HepG2 (cell line): Measurements from ENCODE around the gene NEU1. TPM values are rescaled to one million over a fixed set of nuclear protein-coding genes. Genes with fewer than 3 reads are reported as not detected.
A peak's percentile ranks its signal among the peaks of the same experiment; 100 is the strongest.

Experiments used
- DBP ChIP-seq: sonication (generic); formaldehyde crosslinking; IDR thresholded peaks from 2 replicates; pipeline ENCODE4 v1.4.0; 2020; ENCODE audit warnings: missing genetic modification reagents; ENCODE audit errors: not compliant biosample characterization
- DR1 ChIP-seq: sonication (generic); formaldehyde crosslinking; IDR thresholded peaks from 2 replicates; pipeline ENCODE4 v1.8.0; 2021; ENCODE audit warnings: mild to moderate bottlenecking, missing genetic modification reagents, inconsistent platforms
- FOXK2 ChIP-seq: fragments of 450-650 bp; IDR thresholded peaks from 2 replicates; pipeline ENCODE4 v1.6.1; 2016
- FOXM1 ChIP-seq: sonication (generic); formaldehyde crosslinking; IDR thresholded peaks from 2 replicates; pipeline ENCODE4 v1.5.0; 2020; ENCODE audit warnings: missing genetic modification reagents
- HBP1 ChIP-seq: IDR thresholded peaks from 2 replicates; pipeline ENCODE4 v1.6.1; 2016; ENCODE audit warnings: low read depth, control low read depth
- HNF4G ChIP-seq, 2 experiments: sonication (generic) in 1 of 2; formaldehyde crosslinking in 1 of 2; IDR thresholded peaks; 2 replicates each; pipeline versions ENCODE4 v1.4.0 to v1.6.1; 2011 to 2020; ENCODE audit warnings: borderline replicate concordance in 2 of 2, low read depth in 2 of 2, mild to moderate bottlenecking in 2 of 2, low read length in 1 of 2, missing genetic modification reagents in 1 of 2, moderate library complexity in 1 of 2
- HOXA9 ChIP-seq: sonication (generic); formaldehyde crosslinking; IDR thresholded peaks from 2 replicates; pipeline ENCODE4 v1.8.1; 2022; ENCODE audit warnings: missing genetic modification reagents, mild to moderate bottlenecking, moderate library complexity, borderline replicate concordance
- LBX2 ChIP-seq: sonication (generic); formaldehyde crosslinking; IDR thresholded peaks from 2 replicates; pipeline ENCODE4 v1.5.0; 2020; ENCODE audit warnings: missing genetic modification reagents, mild to moderate bottlenecking, borderline replicate concordance
- MIXL1 ChIP-seq: IDR thresholded peaks from 2 replicates; pipeline ENCODE4 v1.6.1; 2016
- MXD4 ChIP-seq: IDR thresholded peaks from 2 replicates; pipeline ENCODE4 v1.6.1; 2016; ENCODE audit warnings: mild to moderate bottlenecking, missing biosample characterization, missing genetic modification reagents
- NFATC3 ChIP-seq: sonication (generic); formaldehyde crosslinking; IDR thresholded peaks from 2 replicates; pipeline ENCODE4 v1.5.1; 2020; ENCODE audit warnings: mild to moderate bottlenecking, missing genetic modification reagents
- SOX5 ChIP-seq: IDR thresholded peaks from 2 replicates; pipeline ENCODE4 v1.6.1; 2016; ENCODE audit warnings: borderline replicate concordance
- SUZ12 ChIP-seq: fragments of 150-350 bp; IDR thresholded peaks from 2 replicates; pipeline ENCODE4 v1.6.1; 2014; ENCODE audit warnings: low read depth, low read length
- TFDP1 ChIP-seq: IDR thresholded peaks from 2 replicates; pipeline ENCODE4 v1.6.1; 2016; ENCODE audit warnings: missing compliant biosample characterization, missing genetic modification reagents, borderline replicate concordance
- ZFX ChIP-seq: sonication (generic); formaldehyde crosslinking; IDR thresholded peaks from 2 replicates; pipeline ENCODE4 v1.4.0; 2020; ENCODE audit warnings: mild to moderate bottlenecking, low read depth, missing genetic modification reagents, moderate library complexity
- ZNF10 ChIP-seq: sonication (generic); formaldehyde crosslinking; IDR thresholded peaks from 2 replicates; pipeline ENCODE4 v1.4.0; 2020; ENCODE audit warnings: mild to moderate bottlenecking, low read depth, missing genetic modification reagents, borderline replicate concordance
- ZNF607 ChIP-seq: sonication (generic); formaldehyde crosslinking; IDR thresholded peaks from 2 replicates; pipeline ENCODE4 v1.5.1; 2020; ENCODE audit warnings: missing genetic modification reagents, mild to moderate bottlenecking, borderline replicate concordance
- ZNF691 ChIP-seq: sonication (generic); formaldehyde crosslinking; IDR thresholded peaks from 2 replicates; pipeline ENCODE4 v1.4.0; 2020; ENCODE audit warnings: missing genetic modification reagents, low read depth, mild to moderate bottlenecking, borderline replicate concordance
- ZNF800 ChIP-seq: sonication (generic); formaldehyde crosslinking; IDR thresholded peaks from 2 replicates; pipeline ENCODE4 v1.4.0; 2020; ENCODE audit warnings: missing genetic modification reagents
- ZSCAN5A ChIP-seq: sonication (generic); formaldehyde crosslinking; IDR thresholded peaks from 2 replicates; pipeline ENCODE4 v1.8.0; 2022; ENCODE audit warnings: mild to moderate bottlenecking, missing genetic modification reagents, borderline replicate concordance
- polyA plus RNA-seq, 8 experiments: library from polyadenylated mRNA; depleted of rRNA in 3 of 8; stranded (reverse) in 7 of 8; unstranded in 1 of 8; fragments of >200 nt; fragmentation: Illumina TruSeq in 4 of 8; extraction: Trizol in 4 of 8; gene quantifications; 2 replicates each; pipeline versions ENCODE4 v1.2.1 to v1.2.3, GENCODE V29; 2011 to 2016; ENCODE audit warnings: low read depth in 4 of 8, missing spikeins in 1 of 8, mixed read lengths in 1 of 8; ENCODE audit not compliant: insufficient read depth in 1 of 8
- total RNA-seq, 5 experiments: library from RNA; depleted of rRNA; stranded (reverse); fragments of >200 nt; fragmentation: Illumina TruSeq; extraction: Trizol; gene quantifications; 2 replicates each; pipeline ENCODE4 v1.2.3, GENCODE V29; 2016; ENCODE audit warnings: low read depth in 1 of 5

The NEU1 gene
- total and polyA plus RNA-seq, 2 of the 13 experiments (the other 11 are each of a cell fraction or from before 2014, with no cell fraction given): 215 to 297 TPM

- TF ChIP-seq ZNF691 (CRISPR knock-in tag): 0 out of 2 replicates have a peak, but pooled peaks have one; percentile 36
- no peak for TF ChIP-seq HOXA9 (CRISPR knock-in tag)
- no peak for TF ChIP-seq NFATC3 (CRISPR knock-in tag)
- TF ChIP-seq HNF4G (IDR thresholded peaks at IDR 0.05; ENCODE audit: borderline replicate concordance, low read depth, low read length): no peak
- TF ChIP-seq HNF4G (CRISPR knock-in tag; IDR thresholded peaks at IDR 0.05; ENCODE audit: borderline replicate concordance, low read depth): no peak
- TF ChIP-seq HBP1 (CRISPR knock-in tag): no peak
- no peak for TF ChIP-seq TFDP1 (CRISPR knock-in tag)
- TF ChIP-seq FOXM1 (CRISPR knock-in tag): no peak
- no peak for TF ChIP-seq MIXL1 (CRISPR knock-in tag)
- no peak for TF ChIP-seq ZNF800 (CRISPR knock-in tag)
- TF ChIP-seq ZFX (CRISPR knock-in tag): peak; percentile 35; the same call in 1 of the 2 replicates
- no peak for TF ChIP-seq ZNF10 (CRISPR knock-in tag)
- no peak for TF ChIP-seq ZNF607
- TF ChIP-seq SUZ12: no peak
- no peak for TF ChIP-seq FOXK2
- TF ChIP-seq DR1: no peak
- no peak for TF ChIP-seq LBX2 (CRISPR knock-in tag)
- TF ChIP-seq MXD4 (CRISPR knock-in tag): no peak
- no peak for TF ChIP-seq DBP (CRISPR knock-in tag)
- TF ChIP-seq ZSCAN5A (CRISPR knock-in tag): 0 out of 2 replicates have a peak, but pooled peaks have one; percentile 9
- 0 out of 2 replicates have a peak, but pooled peaks have one; percentile 12 for TF ChIP-seq SOX5 (CRISPR knock-in tag)
These were observed 25.1 kb downstream of the NEU1 start (continued) for GRCh38 chr6:31837369-31838113.
